GM19043 (cell line): Measurements from ENCODE around the gene CHST4.
"Not testable (repeated sequence)": the region's sequence is repeated elsewhere in the genome, so short reads cannot be mapped to it uniquely, and the experiment has no call there.

Source experiments
- ATAC-seq: cut with Tn5 transposase; IDR thresholded peaks from one replicate; pipeline ENCODE4 v1.9.1; 2021; ENCODE audit warnings: low read depth; ENCODE audit not compliant: unreplicated experiment

CHST4 gene

GRCh38 chr16:71520550-71520949 is 5.7 kb upstream of the CHST4 start:
- no peak for ATAC-seq

- ATAC-seq: no peak
These were observed 1.4 kb upstream of the CHST4 start for GRCh38 chr16:71524566-71525553.

GRCh38 chr16:71528257-71528656 is 2.0 kb downstream of the CHST4 start:
- ATAC-seq: no peak

GRCh38 chr16:71528863-71529262 is 2.6 kb downstream of the CHST4 start:
- ATAC-seq: no peak

- ATAC-seq: no peak
These were observed 6.1 kb downstream of the CHST4 start for GRCh38 chr16:71532366-71532765.

- no peak for ATAC-seq
These were observed 10.7 kb downstream of the CHST4 start for GRCh38 chr16:71536752-71537499.

- ATAC-seq: no peak
These were observed 11.4 kb downstream of the CHST4 start for GRCh38 chr16:71537643-71538042.

- no peak for ATAC-seq
These were observed 16.2 kb downstream of the CHST4 start for GRCh38 chr16:71542377-71542776.

GRCh38 chr16:71547168-71547567 is 20.9 kb downstream of the CHST4 start:
- no peak for ATAC-seq

- ATAC-seq: no peak
These were observed 26.7 kb downstream of the CHST4 start for GRCh38 chr16:71552698-71553503.

- no peak for ATAC-seq
These were observed 29.1 kb downstream of the CHST4 start for GRCh38 chr16:71555230-71555891.

GRCh38 chr16:71557299-71557698 is 31.1 kb downstream of the CHST4 start:
- no peak for ATAC-seq

- ATAC-seq: no peak
These were observed 31.8 kb downstream of the CHST4 start for GRCh38 chr16:71557954-71558582.

GRCh38 chr16:71559855-71560254 is 33.6 kb downstream of the CHST4 start:
- no peak for ATAC-seq

GRCh38 chr16:71561886-71562285 is 35.7 kb downstream of the CHST4 start:
- not testable (repeated sequence) for ATAC-seq

- ATAC-seq: no peak
These were observed 36.3 kb downstream of the CHST4 start for GRCh38 chr16:71562552-71562951.

- peak; percentile 87 for ATAC-seq
These were observed 38.2 kb downstream of the CHST4 start for GRCh38 chr16:71564335-71564967.

GRCh38 chr16:71565812-71566700 is 39.8 kb downstream of the CHST4 start:
- ATAC-seq: no peak
